ENCODE data around the gene SV2C. TPM values are rescaled to one million over a fixed set of nuclear protein-coding genes. Genes with fewer than 3 reads are reported as not detected.

SV2C gene
- total and polyA plus RNA-seq, 7 donors = 0.31 to 0.71 (median 0.55) TPM; not detected in 2

DNA sequence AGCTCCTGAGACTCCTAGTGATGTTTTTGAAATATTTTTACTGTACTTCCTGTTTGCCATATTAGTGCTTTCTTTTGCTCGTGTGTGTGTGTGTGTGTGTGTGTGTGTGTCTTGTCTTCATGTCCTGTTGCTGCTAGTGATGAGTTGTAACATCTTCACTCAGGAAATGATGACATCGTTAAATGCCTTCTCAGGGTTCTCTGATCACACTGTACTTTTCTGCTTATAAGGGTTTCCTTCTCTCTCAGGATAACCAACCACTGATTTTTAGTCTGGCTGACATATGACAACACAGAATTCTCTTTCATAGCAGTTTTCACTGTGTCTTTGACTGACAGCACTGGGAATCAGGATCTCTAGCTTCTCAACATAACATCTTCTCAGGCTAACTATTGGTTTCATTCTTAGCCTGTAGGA, 16.1 kb downstream of the SV2C start:
- H3K4me3 ChIP-seq = no peak overlapping the region
- no peaks in the 10 kb centered on the region for H3K27me3 ChIP-seq
- no peak for DNase-seq
- WGBS, 2 donors = 39 to 47% methylated on average over 2 of the region's 2 CpGs
- no peak overlapping the region for H3K27ac ChIP-seq
- TF ChIP-seq POLR2AphosphoS5 (IDR thresholded peaks at IDR 0.05) (no peak), EP300 (IDR thresholded peaks at IDR 0.05) (no peak), POLR2A (IDR thresholded peaks at IDR 0.05) (no peak)
- TF ChIP-seq, protein P1, sequence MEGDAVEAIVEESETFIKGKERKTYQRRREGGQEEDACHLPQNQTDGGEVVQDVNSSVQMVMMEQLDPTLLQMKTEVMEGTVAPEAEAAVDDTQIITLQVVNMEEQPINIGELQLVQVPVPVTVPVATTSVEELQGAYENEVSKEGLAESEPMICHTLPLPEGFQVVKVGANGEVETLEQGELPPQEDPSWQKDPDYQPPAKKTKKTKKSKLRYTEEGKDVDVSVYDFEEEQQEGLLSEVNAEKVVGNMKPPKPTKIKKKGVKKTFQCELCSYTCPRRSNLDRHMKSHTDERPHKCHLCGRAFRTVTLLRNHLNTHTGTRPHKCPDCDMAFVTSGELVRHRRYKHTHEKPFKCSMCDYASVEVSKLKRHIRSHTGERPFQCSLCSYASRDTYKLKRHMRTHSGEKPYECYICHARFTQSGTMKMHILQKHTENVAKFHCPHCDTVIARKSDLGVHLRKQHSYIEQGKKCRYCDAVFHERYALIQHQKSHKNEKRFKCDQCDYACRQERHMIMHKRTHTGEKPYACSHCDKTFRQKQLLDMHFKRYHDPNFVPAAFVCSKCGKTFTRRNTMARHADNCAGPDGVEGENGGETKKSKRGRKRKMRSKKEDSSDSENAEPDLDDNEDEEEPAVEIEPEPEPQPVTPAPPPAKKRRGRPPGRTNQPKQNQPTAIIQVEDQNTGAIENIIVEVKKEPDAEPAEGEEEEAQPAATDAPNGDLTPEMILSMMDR (IDR thresholded peaks at IDR 0.05) = no peak
- no peaks in the 10 kb centered on the region for H3K9me3 ChIP-seq
- intact Hi-C loops (cut with DNase I) = no loop called here
- no peaks in the 10 kb centered on the region for H3K4me1 ChIP-seq
- H3K36me3 ChIP-seq = no peaks in the 10 kb centered on the region

DNA sequence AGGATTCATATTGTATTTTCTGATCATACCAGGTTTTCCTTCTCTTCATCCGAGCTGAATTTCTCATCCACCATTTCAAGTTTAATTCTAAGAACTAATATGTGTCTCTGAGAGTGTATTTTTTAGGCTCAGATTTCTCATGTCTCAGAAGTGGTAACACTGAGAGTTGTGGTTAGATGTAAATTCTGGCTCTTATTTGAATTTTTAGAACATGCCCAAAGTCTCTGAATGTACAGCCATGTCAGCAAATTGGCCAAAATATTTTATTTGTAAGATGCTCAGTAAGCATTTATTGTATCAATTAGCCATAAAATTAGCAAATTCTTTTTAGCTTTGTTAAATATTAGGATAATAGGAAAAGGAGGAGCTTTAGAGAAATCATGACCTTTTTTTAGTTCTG, 16.6 kb downstream of the SV2C start:
- H3K27me3 ChIP-seq = no peaks in the 10 kb centered on the region
- TF ChIP-seq POLR2AphosphoS5 (IDR thresholded peaks at IDR 0.05) (no peak), EP300 (IDR thresholded peaks at IDR 0.05) (no peak), POLR2A (IDR thresholded peaks at IDR 0.05) (no peak)
- TF ChIP-seq, protein P1 (IDR thresholded peaks at IDR 0.05) = no peak
- no peaks in the 10 kb centered on the region for H3K36me3 ChIP-seq
- DNase-seq = no peak
- H3K4me1 ChIP-seq = no peaks in the 10 kb centered on the region
- 85 to 91% methylated on average over 1 of the region's 1 CpG for WGBS, 2 donors
- no peak overlapping the region for H3K4me3 ChIP-seq
- no peaks in the 10 kb centered on the region for H3K9me3 ChIP-seq
- intact Hi-C loops (cut with DNase I) = no loop called here
- no peak overlapping the region for H3K27ac ChIP-seq

DNA sequence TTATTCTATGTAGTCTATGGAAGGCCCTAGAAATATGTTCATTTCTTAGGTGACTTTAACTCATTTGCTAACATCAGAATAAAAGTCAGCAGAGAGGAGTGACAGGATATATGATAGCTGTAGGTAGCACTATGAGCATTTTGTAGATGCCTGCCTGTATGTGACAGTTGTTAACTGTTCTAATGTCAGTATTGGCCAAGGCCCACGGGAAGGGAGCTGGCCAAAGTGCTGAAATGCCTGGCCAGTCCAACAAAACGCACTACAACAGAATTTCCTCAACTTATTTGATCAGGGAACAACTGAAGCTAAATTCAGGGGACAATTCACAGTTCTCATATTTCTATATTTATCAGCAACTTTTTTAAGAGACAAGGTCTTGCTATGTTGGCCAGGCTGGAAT, 20.8 kb downstream of the SV2C start:
- intact Hi-C loops (cut with DNase I) = no loop called here

DNA sequence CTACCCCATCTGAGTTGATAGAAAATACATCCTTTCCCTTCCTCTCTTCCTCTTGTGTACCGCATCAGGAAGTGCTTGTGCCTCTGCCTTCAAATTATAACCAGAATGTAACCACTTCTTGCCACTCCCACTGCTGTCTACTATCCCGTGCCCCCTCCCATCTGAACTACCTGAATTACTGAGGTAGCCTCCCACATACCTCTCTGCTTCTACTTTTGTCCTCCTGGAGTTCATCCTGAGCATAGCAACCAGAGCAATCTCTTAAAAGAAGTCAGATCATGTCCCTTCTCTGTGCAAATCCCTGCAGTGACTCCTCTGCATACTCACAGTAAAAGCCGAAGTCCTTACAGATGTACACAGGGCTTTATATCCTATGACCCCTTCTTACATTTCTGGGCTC, 23.0 kb downstream of the SV2C start:
- TF ChIP-seq POLR2A (IDR thresholded peaks at IDR 0.05) (no peak), POLR2AphosphoS5 (IDR thresholded peaks at IDR 0.05) (no peak), EP300 (IDR thresholded peaks at IDR 0.05) (no peak)
- TF ChIP-seq, protein P1 (IDR thresholded peaks at IDR 0.05) = no peak
- Histone ChIP-seq H3K9me3 (no peaks in the 10 kb centered on the region), H3K27me3 (no peaks in the 10 kb centered on the region), H3K4me3 (no peak overlapping the region), H3K4me1 (no peaks in the 10 kb centered on the region), H3K36me3 (no peaks in the 10 kb centered on the region), H3K27ac (no peak overlapping the region)
- intact Hi-C loops (cut with DNase I) = no loop called here
- WGBS, 2 donors = 48 to 64% methylated on average over 3 of the region's 3 CpGs
- DNase-seq = no peak

More for the DNA sequence above, 20.8 kb downstream of the SV2C start:
- no peak overlapping the region for H3K27ac ChIP-seq
- H3K27me3 ChIP-seq = no peaks in the 10 kb centered on the region
- no peaks in the 10 kb centered on the region for H3K36me3 ChIP-seq
- H3K4me3 ChIP-seq = no peak overlapping the region
- H3K4me1 ChIP-seq = no peaks in the 10 kb centered on the region
- 2 to 5% methylated on average over 2 of the region's 2 CpGs for WGBS, 2 donors
- no peak for TF ChIP-seq EP300 (IDR thresholded peaks at IDR 0.05)
- TF ChIP-seq POLR2A (IDR thresholded peaks at IDR 0.05) = no peak
- no peak for TF ChIP-seq POLR2AphosphoS5 (IDR thresholded peaks at IDR 0.05)
- TF ChIP-seq, protein P1 (IDR thresholded peaks at IDR 0.05) = no peak
- no peaks in the 10 kb centered on the region for H3K9me3 ChIP-seq
- DNase-seq = no peak

DNA sequence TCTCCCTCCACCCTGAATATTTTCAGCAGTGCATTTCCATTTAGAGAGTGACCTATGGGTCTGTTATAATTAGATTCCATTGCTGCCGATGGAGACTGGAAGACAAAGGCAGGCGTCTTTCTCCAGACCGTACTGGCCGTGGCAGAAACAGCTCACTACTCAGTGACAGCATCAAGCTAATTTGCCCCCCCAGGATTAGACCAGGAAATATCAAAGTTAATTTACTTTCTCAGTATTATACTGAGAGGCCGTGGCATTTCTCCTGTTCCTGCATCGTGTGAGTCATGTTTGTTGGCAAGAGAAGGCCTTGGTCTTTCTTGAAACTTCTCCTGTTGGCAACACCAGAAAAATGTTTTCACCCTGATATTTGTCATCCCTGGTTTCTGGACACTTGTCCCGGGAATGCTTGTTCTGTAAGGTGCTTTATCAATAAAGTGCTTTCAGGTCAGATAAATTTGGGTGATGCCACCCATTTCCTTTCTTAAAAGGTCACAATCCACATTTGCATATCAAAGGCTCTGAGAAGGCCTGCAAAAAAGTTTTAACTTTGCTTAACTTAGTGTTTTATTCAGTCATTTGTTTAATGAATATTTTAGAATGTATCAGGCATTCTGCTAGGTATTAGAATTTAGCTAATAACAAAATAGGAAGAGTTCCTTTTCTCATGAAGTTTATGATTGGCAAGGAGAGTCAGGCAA, 28.4 kb downstream of the SV2C start:
- Histone ChIP-seq H3K27ac (no peak overlapping the region), H3K36me3 (no peaks in the 10 kb centered on the region), H3K27me3 (no peaks in the 10 kb centered on the region), H3K4me1 (peaks cover 0 to 5% (median 0%) of the 10 kb centered on the region in 4 donors), H3K9me3 (no peaks in the 10 kb centered on the region), H3K4me3 (no peak overlapping the region)
- intact Hi-C loops (cut with DNase I) = no loop called here
- DNase-seq = no peak
- TF ChIP-seq, protein P1 (IDR thresholded peaks at IDR 0.05) = no peak
- TF ChIP-seq EP300 (IDR thresholded peaks at IDR 0.05) (no peak), POLR2A (IDR thresholded peaks at IDR 0.05) (no peak), POLR2AphosphoS5 (IDR thresholded peaks at IDR 0.05) (no peak)
- WGBS, 2 donors = 61 to 75% methylated on average over 7 of the region's 7 CpGs

Measured in sigmoid colon (tissue), 7 donors.